Measurements from ENCODE around the gene GATAD2A.

GATAD2A gene

DNA sequence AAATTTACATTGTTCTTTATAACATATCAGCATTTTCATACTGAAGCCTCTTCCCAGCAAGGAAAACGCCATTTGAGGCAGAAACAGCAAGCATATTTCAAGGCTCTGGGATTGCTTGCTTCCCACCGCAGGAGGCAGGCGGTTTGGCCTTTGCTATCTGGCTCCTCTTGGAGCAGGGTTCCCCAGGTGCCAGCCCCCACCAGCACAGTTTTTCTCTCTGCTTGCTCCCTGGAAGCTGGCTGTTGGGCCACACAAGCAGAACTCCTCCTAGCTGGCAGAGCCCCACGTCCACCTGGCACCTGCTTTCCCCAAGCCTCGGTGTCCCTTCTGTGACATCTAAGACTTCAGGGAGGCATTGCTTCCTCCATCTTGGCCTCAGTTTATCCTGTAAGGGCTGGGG lies 16.7 kb downstream of the GATAD2A start:
- no peak for DNase-seq

DNA sequence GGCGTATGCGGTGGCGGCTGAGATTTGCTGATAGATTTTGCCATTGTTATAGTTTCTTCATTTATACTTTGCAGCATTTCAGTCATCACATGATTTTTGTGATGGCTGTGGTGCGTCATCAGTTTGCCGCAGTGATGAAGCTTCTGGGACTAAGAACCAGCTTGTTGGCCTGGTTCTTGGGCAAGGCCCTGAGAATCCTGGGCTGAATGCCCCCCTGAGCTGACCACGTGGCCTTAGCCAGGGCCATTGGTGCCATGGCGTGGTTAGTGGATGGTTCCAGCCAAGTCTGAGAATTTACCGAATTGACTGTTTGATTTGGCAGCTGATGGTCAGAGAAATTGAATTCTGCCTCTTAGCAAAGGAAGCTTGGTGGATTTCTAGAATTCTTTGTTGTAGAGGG lies 17.8 kb downstream of the GATAD2A start:
- no peak for DNase-seq

DNA sequence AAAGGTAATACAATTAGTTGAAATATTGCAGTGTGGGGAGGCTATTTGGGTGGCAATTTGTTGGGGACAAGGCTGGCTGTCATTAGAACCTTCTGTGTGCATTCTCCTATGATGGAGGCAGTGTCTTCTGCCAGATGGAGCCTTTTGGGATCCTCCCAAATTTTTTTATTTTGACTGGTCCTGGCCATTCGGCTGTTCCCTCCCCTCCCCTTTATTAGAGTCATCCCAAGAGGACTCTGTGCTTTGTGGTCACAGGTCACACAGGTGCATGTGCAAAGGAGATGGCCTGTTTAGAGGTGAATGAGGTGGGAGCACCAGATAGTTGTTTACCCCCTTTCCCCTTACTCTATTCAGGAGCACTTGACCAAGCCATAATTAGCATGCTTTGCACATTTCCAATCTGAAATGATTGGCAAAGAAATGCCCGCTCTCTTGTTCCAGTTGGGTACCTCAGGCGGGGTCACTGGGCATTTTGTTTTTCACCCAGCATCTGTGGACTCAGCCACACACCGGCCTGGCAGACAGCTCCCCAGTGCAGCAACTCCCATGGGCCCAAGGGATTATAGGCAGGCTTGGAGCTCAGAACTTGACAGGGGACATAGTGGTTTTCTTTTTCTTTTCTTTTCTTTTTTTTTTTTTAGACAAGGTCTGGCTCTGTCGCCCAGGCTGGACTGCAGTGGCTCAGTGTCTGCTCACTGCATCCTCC lies 19.8 kb downstream of the GATAD2A start:
- no peak for DNase-seq

DNA sequence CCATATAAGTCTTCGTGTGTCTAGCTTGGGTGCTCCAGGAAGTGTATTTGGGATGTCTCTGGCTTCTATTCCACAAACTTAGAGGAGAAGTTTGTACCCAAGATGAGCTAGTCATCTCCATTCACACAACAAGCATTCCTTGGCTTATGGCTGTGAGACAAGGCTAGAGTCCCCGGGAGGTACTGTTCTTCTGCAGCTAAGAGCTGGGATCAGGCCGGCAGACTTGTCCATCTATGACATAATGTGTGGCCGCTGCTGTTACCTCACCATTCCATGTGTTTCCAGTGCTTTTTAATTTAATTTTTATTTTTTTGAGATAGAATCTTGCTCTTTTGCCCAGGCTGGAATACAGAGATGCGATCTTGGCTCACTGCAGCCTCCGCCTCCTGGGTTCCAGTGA lies 20.7 kb downstream of the GATAD2A start:
- DNase-seq: no peak

DNA sequence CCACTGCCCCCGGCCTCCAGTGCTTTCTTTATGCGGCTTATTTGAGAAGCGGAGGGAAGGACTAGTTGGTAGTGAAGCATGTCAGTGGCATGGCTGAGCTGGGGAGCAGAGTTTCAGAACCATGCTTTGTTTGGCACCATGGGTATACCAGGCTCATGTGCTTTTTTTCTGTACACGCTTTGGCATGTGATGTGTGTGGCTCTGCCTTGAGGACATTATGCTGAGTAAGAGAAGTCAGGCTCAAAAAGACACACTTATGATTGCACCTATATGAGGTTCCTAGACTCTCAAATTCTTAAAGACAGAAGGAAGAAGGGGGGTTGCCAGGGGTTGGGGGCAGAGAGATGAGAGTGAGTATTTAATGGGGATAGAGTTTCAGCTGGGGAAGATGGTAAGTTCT lies 21.3 kb downstream of the GATAD2A start:
- DNase-seq: no peak

DNA sequence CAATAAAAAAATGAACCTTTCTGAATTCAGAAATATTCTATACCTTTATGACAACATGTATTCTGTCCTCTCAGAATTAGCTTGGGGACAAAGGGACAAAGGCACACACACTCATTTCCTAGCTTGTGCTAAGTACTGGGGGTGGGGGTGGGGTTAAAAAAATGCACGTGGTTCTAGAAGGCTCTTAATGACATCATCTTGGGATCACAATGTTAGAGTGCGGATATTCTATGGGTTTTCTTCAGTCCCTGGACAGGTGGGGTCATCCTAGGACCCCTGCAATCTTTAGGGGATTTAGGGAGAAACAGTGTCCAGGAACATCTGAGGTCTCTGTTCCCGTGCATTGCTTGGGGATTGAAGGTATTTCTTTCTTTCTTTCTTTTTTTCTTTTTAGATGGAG lies 21.8 kb downstream of the GATAD2A start:
- DNase-seq: no peak

DNA sequence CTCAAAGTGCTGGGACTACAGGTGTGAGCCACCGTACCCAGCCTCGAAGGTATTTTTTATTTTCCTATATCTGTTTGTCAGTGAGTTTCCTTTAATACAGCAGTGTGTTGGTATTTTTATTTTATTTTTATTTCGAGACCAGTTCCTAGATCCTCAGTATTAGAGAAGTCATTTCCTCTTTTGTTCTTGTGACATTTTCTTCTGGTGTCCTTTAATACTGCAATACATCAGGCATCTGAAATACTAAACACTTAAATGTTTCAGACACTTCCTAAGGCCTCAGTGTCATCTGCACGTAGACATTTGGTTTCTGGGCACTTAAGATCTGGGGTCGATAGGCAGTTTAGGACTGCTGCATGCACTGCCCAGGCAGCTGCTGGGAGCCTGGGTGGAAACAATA lies 22.5 kb downstream of the GATAD2A start:
- no peak for DNase-seq

DNA sequence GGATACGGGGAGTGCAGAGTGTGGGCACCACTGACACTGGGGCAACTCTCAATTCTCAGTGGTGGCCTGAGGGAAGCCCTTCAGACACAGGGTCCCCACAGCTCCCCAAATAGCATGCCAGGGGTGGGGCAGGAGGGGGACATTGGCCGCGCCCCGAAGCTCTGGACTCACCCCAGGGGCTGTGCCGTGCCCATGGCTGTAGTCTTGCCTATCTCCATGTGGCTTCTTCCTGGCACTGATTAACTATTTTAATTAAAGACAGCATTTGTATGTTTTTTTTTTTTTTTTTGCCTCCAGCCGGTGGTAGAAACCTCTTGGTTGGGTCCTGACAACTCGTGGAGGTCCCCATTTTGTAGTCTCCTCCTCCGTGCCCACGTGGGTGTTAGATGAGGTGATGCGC lies 23.3 kb downstream of the GATAD2A start:
- no peak for DNase-seq

DNA sequence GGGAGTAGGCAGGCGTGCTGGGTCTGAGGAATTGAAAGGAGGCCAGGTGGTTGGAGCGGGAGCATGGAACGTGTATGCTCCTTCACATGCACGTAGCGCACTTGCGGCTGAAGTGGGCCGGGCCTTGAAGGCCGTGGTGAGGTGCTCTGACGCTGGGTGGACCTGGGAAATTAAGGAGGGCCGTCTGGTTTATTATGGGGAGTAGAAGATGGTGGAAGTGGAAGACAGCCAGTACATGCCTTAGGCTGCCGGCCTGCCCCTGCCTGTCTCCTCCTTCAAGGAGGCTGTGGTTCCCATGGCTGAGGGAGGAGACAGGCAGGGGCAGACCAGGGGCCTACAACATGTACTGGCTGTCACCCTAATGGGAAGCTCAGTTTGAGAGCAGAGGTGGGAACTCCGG lies 23.9 kb downstream of the GATAD2A start:
- DNase-seq: no peak

DNA sequence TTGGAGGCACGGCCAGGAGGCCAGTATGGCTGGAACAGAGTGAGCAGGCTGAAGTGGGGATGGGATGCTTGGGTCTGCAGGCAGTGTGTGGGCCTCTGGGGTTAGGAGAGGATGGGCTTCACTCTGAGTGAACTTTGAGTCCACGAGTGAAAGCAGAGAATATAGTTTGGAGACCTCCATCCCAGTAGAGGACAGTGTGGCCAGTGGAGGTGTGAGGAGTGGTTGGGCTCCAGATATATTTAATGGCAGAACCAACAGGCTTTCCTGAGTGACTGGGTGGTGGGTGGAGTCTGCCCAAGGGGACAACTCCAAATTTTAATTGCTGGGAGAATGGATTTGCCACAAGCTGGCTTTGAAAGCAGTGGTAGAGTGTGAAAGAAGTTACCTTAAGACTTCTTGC lies 27.3 kb downstream of the GATAD2A start:
- DNase-seq: no peak

DNA sequence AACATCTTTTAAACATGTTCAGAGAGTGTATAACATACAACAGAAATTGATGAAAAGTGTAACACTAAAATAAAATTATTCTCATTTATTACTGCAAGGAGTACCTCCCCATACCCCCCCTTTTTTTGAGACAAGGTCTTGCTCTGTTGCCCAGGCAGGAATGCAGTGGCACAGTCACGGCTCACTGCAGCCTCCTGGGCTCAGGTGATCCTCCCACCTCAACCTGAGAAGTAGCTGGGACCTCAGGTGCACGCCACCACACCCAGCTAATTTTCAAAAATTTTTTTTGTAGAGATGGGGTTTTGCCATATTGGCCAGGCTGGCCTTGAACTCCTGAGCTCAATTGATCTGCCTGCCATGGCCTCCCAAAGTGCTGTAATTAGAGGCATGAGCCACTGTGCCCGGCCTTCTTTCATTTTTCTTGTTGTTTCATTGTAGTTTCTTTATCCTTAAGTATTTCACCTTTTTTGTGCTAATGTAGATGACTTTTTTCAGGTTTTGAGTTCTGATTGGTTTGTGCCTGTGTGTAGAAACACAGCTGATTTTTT lies 28.3 kb downstream of the GATAD2A start:
- DNase-seq: no peak

DNA sequence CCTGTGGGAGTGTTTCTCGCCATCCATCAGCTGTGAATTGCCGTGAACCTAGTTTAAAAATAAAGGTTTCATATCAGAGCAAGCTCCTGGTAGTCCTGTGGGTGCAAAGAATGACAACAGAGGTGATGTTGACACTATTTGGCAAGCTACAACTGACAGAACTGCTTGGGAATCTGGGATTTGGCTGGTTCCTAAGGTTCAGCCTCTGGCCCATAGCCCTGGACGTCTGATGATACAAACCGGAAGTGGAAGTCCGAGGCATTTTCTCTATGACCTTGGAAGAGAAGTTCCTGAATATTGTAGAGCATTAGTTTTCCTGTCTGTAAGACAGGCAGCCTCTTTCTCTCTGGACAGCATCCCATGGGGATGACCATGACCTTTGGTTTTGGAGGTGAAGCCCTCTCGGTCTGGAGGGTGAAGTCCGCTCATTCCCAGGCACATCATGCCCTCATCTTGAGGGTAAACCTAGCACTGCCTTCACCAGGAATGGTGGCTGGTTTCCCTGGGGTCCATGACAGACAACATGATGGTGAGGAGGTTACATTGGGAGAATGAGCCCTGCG lies 29.1 kb downstream of the GATAD2A start:
- DNase-seq: no peak

DNA sequence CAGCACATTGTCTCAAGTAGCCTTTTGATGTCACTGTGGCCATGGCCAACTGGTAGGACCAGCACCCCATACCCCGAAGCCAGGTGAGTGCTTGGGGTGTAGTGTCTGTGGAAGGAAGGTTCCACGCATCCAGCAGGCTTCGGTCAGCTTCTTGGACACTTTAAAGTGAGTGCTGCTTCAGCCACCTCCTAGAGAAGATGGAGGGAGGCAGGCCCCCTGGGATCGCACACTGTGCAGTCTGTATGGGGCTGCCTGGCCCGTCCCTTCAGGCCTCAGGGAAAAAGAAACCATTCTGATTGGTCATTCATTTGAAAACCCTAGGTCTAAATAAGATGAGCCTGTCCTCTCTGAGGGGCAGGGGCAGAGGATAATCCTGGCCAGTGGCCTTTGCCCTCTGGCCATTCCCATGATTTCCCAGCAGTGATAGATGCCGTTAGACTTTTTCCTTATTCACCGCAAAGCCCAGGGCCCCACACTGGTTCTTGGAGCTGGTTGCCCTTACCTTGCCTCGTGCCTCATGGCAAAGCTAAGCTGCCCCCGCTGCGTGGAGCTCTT lies 30.7 kb downstream of the GATAD2A start:
- no peak for DNase-seq

DNA sequence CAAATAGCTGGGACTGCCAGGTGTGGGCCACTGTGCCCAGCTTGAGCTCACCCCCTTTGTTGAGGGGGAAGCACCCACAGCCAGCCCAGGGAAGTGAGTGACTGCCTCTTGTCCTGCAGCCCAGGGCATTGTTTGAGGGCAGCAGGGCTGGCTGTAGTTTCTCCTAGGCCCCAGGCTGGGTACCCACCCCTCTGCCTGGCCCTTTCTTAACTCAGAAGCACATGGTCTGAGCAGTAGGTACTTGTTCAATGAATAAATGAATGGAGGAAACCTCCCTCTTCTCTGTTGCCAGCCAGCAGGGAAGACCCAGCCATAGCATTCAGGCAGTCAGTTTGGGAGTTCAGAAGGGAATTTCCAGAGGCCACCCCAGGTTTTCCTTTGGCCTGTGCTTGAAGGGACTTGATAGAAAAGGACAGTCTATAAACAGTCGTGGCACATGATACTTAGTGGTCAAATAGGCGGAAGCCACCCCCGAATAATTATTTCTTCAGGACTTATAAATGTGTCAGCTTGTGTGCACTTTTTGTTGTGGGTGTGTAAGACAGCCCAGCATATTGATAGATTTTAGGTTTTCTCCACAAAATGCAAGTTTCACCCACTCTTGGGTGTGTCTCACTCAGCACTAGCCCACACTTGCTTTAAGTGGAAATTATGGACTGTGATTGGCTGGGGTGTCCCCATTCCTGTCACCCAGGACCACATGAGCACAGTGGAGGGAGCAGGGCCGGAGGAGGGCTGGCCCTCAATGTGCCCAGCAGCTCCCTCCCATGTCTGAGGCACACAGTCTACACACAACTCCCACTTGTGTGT lies 33.1 kb downstream of the GATAD2A start:
- no peak for DNase-seq

DNA sequence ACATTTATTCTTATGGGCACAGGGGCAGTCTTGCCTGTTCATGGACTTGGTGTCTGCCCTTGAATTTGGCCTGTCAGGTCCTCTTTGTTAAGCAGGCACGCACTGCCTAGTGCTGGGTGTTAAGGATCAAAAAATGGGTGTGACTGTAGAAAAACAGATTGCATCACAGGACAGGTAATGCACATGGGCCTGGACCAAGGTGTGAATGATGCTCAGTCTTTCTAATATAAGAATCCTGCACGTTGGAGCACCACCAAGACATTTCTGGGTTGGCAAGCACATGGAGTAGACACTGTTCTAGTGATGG lies 33.7 kb downstream of the GATAD2A start:
- DNase-seq: no peak

DNA sequence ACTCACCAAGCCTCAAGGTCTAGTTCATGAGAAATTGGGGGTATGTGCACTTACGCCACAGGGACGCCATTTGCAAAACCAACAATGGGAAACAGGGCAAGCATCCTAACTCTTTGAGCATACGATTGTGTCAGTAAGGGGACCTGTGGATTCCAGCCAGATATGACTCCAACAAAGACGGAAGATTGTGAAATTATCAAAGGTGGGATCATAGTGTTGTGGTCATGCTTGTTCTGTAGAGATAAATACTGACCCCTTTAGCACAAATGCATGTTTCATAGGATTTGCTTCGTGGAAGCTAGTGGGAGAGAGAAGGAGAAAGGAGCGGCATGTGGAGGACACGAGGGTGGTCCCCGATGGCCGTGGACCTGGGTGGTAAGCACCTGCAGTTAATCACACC lies 37.8 kb downstream of the GATAD2A start:
- DNase-seq: no peak

DNA sequence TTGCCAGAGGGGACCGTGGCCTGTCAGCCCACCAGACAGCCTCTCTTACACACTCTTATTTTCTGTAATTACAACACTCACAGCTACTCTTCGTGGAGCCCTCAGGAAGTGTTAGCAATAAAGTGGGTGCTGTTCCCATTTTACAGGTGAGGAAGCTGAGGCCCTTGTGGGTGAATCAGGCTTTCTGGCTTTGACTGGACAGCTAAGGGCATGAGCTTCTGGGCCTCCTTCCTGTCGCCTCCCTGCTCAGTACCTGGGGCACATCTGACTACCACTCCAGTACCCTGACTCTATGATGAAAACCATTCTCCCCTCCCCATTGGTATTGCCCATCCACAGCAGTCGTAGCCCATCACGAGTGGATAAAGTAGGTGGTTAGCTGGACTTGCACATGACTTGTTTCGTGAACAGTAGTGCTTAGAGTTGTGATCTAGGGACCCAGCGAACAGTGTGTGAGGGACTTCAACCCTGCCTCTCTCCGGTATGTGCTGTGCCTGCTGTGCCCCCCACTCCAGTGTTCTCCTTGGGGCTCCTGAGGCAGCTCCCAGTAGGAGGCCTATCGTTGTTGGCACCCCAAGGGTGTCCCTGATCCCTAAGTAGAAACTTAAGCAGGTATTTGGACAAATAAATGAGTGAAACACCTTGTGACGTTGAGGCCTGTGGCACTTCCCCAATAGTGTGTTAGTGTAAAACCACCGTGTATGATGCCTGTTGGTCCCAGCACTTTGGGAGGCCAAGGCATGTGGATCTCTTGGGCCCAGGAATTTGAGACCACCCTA lies 38.6 kb downstream of the GATAD2A start:
- no peak for DNase-seq

DNA sequence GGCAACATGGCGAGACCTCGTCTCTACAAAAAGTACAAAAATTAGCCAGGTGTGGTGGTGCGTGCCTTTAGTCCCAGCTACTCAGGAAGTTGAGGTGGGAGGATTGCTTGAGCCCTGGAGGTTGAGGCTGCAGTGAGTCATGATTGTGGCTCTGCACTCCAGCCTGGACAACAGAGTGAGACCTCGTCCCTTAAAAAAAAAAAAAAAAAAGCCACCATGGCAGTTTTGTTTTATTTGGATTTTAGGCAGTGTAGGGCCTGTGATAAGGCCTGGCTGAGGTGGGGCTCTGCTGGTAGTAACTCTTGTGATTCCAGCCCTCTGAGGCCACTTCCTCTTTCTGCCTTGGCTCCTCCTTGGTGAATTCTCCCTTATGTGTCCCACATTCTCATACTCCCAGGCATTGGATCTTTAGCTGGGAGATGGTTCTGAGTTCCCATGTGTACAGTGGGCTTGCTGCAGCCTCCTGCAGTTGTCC lies 39.2 kb downstream of the GATAD2A start:
- DNase-seq: no peak

DNA sequence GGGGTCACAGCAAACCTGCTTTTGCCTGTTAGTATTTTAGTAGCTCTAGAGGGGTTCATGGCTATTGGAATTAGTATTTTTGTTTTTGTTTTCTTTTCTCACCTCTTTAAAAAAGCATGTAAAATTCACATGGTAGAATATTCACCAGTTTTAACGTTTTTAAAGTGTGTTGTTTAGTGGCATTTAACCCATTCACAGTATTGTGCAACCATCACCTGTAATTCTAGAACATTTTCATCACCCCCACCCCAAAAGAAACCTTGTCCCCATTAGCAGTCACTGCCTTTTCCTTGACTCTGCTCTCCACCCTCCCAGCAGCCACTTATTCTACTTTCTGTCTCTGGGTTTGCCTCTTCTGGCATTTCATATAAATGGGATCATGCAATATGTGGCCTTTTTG lies 39.8 kb downstream of the GATAD2A start:
- DNase-seq: no peak

DNA sequence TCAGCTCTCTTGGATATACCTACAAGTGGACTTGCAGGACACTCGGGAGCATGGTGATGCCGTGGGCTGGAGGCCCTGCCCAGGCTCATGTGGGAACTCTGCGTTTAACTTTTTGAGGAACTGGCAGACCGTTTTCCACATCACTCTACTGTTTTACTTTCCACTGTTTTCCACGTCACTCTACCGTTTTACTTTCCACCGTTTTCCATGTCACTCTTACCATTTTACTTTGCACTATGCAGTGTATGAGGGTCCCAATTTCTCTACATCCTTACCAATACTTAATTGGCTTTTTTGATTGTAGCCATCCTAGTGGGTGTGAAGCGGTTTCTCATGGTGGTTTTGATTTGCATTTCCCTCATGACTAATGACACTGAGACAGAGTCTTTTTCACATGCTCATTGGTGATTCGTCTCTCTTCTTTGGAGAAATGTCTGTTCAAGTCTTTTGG lies 40.5 kb downstream of the GATAD2A start:
- DNase-seq: no peak

DNA sequence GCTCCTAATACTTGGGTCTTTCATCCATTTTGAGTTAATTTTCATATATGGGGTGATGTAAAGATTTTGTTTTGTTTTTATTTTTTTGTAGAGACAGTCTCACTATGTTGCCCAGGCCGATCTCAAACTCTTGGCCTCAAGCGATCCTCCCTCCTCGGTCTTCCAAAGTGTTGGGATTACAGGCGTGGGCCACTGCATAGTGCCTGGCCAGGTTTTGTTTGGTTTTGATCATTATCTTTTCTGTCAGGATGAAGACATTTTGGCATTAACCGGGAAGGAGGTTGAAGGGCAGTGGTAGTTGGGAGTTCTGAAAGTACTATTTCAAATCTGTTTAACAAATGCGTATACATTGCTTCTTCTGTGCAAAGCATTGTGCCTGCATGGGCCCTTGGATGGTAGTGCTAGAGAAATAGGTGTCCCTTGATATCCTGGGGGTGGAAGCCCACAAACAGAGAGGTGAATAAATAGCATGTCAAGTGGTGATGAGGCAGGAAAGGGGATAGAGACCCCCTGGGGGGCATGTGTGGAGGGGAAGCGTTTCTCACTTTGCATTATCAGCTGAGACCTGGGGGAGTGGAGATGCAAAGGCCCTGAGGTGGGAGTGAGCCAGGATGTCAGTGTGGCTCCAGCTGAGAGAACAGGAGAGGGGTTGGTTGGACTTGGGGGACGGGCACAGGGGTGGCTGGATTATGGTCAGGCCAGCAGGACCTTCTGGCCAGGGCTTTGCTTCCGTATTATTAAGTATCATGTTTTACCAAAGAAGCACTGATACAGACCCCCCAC lies 41.4 kb downstream of the GATAD2A start:
- no peak for DNase-seq
